HEK293T (cell line): ENCODE results near the gene C6orf136.
A peak's percentile ranks its signal among the peaks of the same experiment; 100 is the strongest.

Experiments
- CTCF ChIA-PET: fragments of 350-600 bp; formaldehyde crosslinking; extraction: SDS; loops from one replicate; lab custom pipeline; 2021; ENCODE audit warnings: antibody characterized with exemption, inconsistent platforms; lab: Yijun Ruan, JAX
- POLR2A ChIA-PET: fragments of 350-600 bp; formaldehyde crosslinking; extraction: SDS; loops from one replicate; lab custom pipeline; 2020; ENCODE audit warnings: antibody characterized with exemption, inconsistent platforms; lab: Yijun Ruan, JAX
- DNase-seq: peaks from one replicate; pipeline ENCODE4 v3.0.0; 2012; ENCODE audit warnings: mixed read lengths; ENCODE audit errors: extremely low spot score
- ARNT ChIP-seq: fragments of 450-650 bp; IDR thresholded peaks from 2 replicates; pipeline ENCODE4 v1.6.1; 2017; ENCODE audit warnings: mild to moderate bottlenecking
- BHLHE40 ChIP-seq: fragments of 450-650 bp; IDR thresholded peaks from 2 replicates; pipeline ENCODE4 v1.6.1; 2016; ENCODE audit warnings: mild to moderate bottlenecking, moderate library complexity, borderline replicate concordance
- CTBP1 ChIP-seq: fragments of 450-650 bp; IDR thresholded peaks from 2 replicates; pipeline ENCODE4 v1.6.1; 2016; ENCODE audit warnings: borderline replicate concordance
- ELF4 ChIP-seq: fragments of 450-650 bp; IDR thresholded peaks from 2 replicates; pipeline ENCODE4 v1.6.1; 2017; ENCODE audit warnings: antibody characterized with exemption
- FOXA1 ChIP-seq: fragments of 450-650 bp; IDR thresholded peaks from 2 replicates; pipeline ENCODE4 v1.6.1; 2016; ENCODE audit warnings: mild to moderate bottlenecking
- FOXK2 ChIP-seq: fragments of 450-650 bp; IDR thresholded peaks from 2 replicates; pipeline ENCODE4 v1.6.1; 2016; ENCODE audit warnings: mild to moderate bottlenecking
- FOXM1 ChIP-seq: fragments of 450-650 bp; IDR thresholded peaks from 2 replicates; pipeline ENCODE4 v1.6.1; 2017; ENCODE audit warnings: mild to moderate bottlenecking, borderline replicate concordance
- HDGF ChIP-seq: fragments of 450-650 bp; IDR thresholded peaks from 2 replicates; pipeline ENCODE4 v1.6.1; 2017; ENCODE audit warnings: antibody characterized with exemption, borderline replicate concordance
- L3MBTL2 ChIP-seq: fragments of 450-650 bp; conservative IDR thresholded peaks from 2 replicates; pipeline ENCODE4 v1.6.1; 2016; ENCODE audit warnings: mild to moderate bottlenecking
- LEF1 ChIP-seq: fragments of 450-650 bp; IDR thresholded peaks from 2 replicates; pipeline ENCODE4 v1.6.1; 2017; ENCODE audit warnings: mild to moderate bottlenecking, borderline replicate concordance
- NFRKB ChIP-seq: fragments of 450-650 bp; IDR thresholded peaks from 2 replicates; pipeline ENCODE4 v1.6.1; 2016; ENCODE audit warnings: mild to moderate bottlenecking, moderate library complexity
- SP1 ChIP-seq: fragments of 450-650 bp; IDR thresholded peaks from 2 replicates; pipeline ENCODE4 v1.6.1; 2017
- SUZ12 ChIP-seq: fragments of 450-650 bp; IDR thresholded peaks from 2 replicates; pipeline ENCODE4 v1.6.1; 2016; ENCODE audit warnings: mild to moderate bottlenecking
- TARDBP ChIP-seq: fragments of 450-650 bp; IDR thresholded peaks from 2 replicates; pipeline ENCODE4 v1.6.1; 2016
- ZNF384 ChIP-seq: fragments of 450-650 bp; IDR thresholded peaks from 2 replicates; pipeline ENCODE4 v1.6.1; 2016
- TF ChIP-seq, protein P1 (sequence below): fragments of 450-650 bp; IDR thresholded peaks from 2 replicates; pipeline ENCODE4 v1.6.1; 2016

Gene C6orf136

DNA sequence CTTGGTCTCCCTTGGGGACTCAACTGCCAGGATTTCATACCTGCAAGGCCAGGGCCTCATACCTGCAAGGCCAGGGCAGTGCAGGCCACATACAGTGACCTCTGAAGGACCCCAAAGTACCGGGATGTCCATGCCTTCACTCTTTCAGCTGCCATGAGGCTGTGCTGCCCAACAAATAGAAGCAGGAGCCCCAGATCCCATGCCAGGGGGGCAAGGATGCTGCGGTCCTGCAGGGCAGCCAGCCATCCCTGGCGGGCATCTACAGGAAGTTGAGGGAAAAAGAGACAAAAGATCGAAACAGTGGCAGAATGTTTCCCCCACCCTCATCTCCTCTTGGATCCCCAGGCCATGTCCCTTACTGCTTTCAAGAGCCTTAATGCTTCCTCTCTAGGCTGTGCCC, 43.1 kb downstream of the C6orf136 start:
- POLR2A ChIA-PET, result interaction anchor here (1.1 to 6.3 kb wide), 9 partner anchors 11 to 74 kb away, joined by 3 to 101 read pairs (median 9); partner anchors contain the start of genes DHX16 and MDC1
- no peak for TF ChIP-seq FOXA1
- no peak for TF ChIP-seq LEF1
- TF ChIP-seq L3MBTL2, result no peak
- TF ChIP-seq SUZ12, result no peak
- no peak for TF ChIP-seq TARDBP
- no peak for TF ChIP-seq ELF4
- TF ChIP-seq ARNT, result no peak
- TF ChIP-seq ZNF384, result no peak
- TF ChIP-seq HDGF, result no peak
- TF ChIP-seq BHLHE40, result no peak
- TF ChIP-seq, protein P1, sequence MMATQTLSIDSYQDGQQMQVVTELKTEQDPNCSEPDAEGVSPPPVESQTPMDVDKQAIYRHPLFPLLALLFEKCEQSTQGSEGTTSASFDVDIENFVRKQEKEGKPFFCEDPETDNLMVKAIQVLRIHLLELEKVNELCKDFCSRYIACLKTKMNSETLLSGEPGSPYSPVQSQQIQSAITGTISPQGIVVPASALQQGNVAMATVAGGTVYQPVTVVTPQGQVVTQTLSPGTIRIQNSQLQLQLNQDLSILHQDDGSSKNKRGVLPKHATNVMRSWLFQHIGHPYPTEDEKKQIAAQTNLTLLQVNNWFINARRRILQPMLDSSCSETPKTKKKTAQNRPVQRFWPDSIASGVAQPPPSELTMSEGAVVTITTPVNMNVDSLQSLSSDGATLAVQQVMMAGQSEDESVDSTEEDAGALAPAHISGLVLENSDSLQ, result no peak
- TF ChIP-seq SP1, result no peak
- no peak for TF ChIP-seq FOXM1
- TF ChIP-seq NFRKB, result no peak
- no peak for TF ChIP-seq CTBP1
- no peak for TF ChIP-seq FOXK2
- DNase-seq, result no peak
- CTCF ChIA-PET, result interaction anchor here (0.6 to 1.2 kb wide), 2 partner anchors 8 to 75 kb away, joined by 3 to 5 read pairs; no protein-coding TSS in a partner anchor

DNA sequence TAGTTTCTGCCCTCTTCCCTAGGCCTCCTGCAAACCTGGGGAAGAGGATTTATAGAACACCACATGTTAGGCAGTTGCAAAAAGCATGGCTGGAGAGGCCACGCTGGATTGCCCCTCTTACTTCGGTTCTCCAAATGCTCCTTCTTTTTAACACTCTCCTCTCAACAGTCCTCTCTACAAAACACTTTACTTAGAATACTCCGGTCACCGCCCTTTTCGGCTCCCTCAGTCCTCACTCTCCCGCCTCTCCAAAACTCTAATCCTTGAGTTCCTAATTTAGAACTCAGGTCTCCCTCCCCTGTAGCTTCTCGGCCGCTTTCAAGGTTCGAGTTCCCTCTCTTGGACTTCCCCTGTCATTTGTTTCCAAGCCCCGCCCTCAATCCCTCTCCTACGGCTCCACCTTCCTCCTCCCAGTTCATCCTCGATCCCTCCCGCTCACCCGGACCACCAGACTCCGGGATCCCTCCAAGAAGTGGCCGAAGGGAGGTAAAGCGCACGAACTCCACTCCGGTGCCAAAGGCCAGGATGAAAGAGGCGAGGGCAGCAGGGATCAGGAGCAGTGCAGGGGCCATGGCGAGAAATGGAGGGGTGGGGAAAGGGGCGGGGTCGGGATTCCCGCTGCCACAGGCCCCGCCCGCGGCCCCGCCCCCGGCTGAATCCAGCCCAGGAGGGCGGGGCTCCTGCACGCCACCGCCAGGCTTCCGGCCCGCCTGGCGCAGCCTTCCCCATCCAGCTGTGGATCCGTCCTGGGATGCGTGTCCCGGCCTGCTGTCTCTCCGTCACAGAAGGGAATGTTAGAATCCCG, 43.7 kb downstream of the C6orf136 start, which contains the start of gene NRM:
Gene NRM (minus strand): TSS at position 582 of the 805 bp plus-strand sequence. CDS start 10 bp downstream, at position 572.
- POLR2A ChIA-PET, result interaction anchor here (0.7 to 6.3 kb wide), 12 partner anchors 9 to 75 kb away, joined by 3 to 101 read pairs (median 6); partner anchors contain the start of genes DHX16 and MDC1
- CTCF ChIA-PET, result interaction anchor here (0.6 to 1.4 kb wide), 3 partner anchors 7 to 76 kb away, joined by 3 to 5 read pairs (median 4); no protein-coding TSS in a partner anchor
- peak; percentile 94 for DNase-seq
- TF ChIP-seq ZNF384 (no peak), NFRKB (no peak), L3MBTL2 (peak; percentile 75), SUZ12 (no peak), FOXM1 (no peak), SP1 (no peak), LEF1 (no peak), TARDBP (no peak), FOXK2 (no peak), FOXA1 (no peak), ELF4 (no peak)
- TF ChIP-seq, protein P1, result peak; percentile 58

DNA sequence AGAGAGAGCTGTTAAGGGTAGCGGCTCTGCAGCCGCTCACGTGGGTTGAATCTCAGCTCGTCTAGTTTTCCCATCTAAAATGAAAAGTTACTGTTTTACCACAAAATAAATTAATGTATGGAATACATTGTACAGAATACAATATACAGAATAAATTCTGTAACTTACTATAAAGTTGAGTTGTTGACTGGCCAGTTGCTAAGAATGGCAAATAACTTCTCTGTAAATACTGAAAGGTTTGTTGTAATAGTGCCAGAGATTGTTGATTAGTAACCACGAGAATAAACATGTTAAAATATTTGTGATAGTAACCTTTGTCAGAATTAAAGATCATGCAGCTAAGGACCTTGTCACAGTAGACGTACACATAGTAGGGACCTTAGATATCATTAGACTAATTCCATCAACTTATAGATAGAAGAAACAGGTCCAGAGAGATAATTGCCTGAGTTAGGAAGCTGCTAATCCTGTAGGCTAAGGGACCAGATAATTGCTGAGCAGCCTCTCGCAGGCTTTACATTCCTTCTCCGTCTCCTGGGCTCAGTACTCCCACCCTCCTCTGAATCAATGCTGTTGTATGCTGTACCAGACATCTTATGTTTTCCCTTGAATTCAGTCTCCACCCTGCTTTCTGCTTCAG, 44.4 kb downstream of the C6orf136 start:
- no peak for DNase-seq
- TF ChIP-seq ZNF384 (no peak), ELF4 (no peak), ARNT (no peak), FOXK2 (no peak), FOXA1 (no peak), TARDBP (no peak)
- POLR2A ChIA-PET, result interaction anchor here (0.7 to 6.3 kb wide), 13 partner anchors 10 to 76 kb away, joined by 3 to 101 read pairs (median 5); partner anchors contain the start of genes DHX16 and MDC1
- CTCF ChIA-PET, result interaction anchor here (1.4 to 2.1 kb wide), 3 partner anchors 12 to 40 kb away, joined by 4 to 7 read pairs (median 5); no protein-coding TSS in a partner anchor

DNA sequence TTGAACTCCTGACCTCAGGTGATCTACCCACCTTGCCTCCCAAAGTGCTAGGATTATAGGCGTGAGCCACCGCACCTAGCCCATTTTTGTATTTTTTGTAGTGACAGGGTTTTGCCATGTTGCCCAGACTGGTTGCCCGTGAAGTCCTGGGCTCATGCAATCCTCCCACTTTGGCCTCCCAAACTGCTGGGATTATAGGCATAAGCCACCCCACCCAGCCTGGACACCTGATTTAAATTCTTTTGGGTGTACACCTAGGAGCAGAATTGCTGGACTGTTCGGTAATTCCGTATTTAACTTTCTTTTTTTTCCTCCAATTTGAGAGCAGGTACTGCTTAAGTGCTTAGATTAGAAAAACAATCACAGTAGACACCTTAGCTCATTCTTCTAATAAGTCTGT, 49.5 kb downstream of the C6orf136 start:
- ChIA-PET POLR2A (interaction anchor here (0.9 to 3.9 kb wide), 2 partner anchors 10 to 21 kb away, joined by 3 to 25 read pairs; partner anchors contain the start of gene MDC1), CTCF (no interaction called here)
- DNase-seq, result no peak
- TF ChIP-seq NFRKB (no peak), LEF1 (no peak), FOXA1 (no peak), SP1 (no peak), ELF4 (no peak), SUZ12 (no peak), ZNF384 (no peak), CTBP1 (no peak), TARDBP (no peak), L3MBTL2 (no peak), HDGF (no peak)

DNA sequence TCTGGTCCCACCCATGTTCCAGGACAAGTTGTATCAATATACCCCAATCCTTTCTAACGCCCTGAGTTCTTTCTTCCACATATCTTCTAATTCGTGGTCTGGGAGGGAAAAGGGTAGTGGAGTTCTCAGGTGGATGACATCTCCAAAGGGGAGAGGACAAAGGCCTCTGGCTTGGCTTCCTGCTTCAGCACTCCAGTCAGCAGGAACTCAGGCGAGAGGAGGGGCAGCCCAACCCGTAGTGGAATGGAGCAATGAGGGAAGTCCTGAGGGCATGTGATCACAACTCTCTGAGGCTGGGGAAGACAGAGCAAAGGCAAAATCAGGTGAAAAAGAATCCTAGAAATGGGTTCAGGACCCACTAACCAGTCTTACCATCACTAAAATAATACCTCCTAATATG, 53.4 kb downstream of the C6orf136 start:
- ChIA-PET CTCF (interaction anchor here (1.0 kb wide), 1 partner anchor 21 kb away, joined by 3 read pairs; no protein-coding TSS in a partner anchor), POLR2A (interaction anchor here (1.0 to 3.9 kb wide), 3 partner anchors 12 to 21 kb away, joined by 3 to 25 read pairs (median 4); partner anchors contain the start of gene MDC1)
- TF ChIP-seq ELF4, result no peak
- no peak for TF ChIP-seq HDGF
- no peak for TF ChIP-seq TARDBP
- no peak for TF ChIP-seq SUZ12
- TF ChIP-seq, protein P1, result no peak
- no peak for TF ChIP-seq LEF1
- no peak for TF ChIP-seq BHLHE40
- no peak for TF ChIP-seq NFRKB
- no peak for DNase-seq
